GM12878 (cell line): Measurements from ENCODE around the gene ESR1.

Experiments
- BHLHE40 ChIP-seq, 2 experiments: fragments of 450-650 bp in 1 of 2; IDR thresholded peaks; 2 replicates each; pipeline ENCODE4 v1.6.1; 2011 to 2017; ENCODE audit warnings: low read depth in 2 of 2, borderline replicate concordance in 1 of 2, improper control_type of control experiment in 1 of 2, low read length in 1 of 2, mild to moderate bottlenecking in 1 of 2
- POLR2A ChIP-seq: IDR thresholded peaks from 2 replicates; pipeline ENCODE4 v1.6.1; 2011; ENCODE audit warnings: low read depth, mild to moderate bottlenecking, low read length
- TBL1XR1 ChIP-seq: IDR thresholded peaks from 2 replicates; pipeline ENCODE4 v1.6.1; 2012; ENCODE audit warnings: low read depth, low read length, improper control_type of control experiment
- ZZZ3 ChIP-seq: IDR thresholded peaks from 2 replicates; pipeline ENCODE4 v1.6.1; 2011; ENCODE audit warnings: low read depth; ENCODE audit not compliant: control insufficient read depth, insufficient read length

GRCh38 chr6:152062476-152062875 is 255.0 kb downstream of the ESR1 start:
- TF ChIP-seq POLR2A (no peak), BHLHE40 (IDR thresholded peaks at IDR 0.05; ENCODE audit: borderline replicate concordance in 1 of 2, low read depth in 2 of 2, low read length in 1 of 2) (peak in 1 of 2 experiments; percentile 53; a peak in 1 of 4 replicates), TBL1XR1 (no peak), ZZZ3 (no peak)
